ENCODE data around the gene TMEM125. TPM values are rescaled to one million over a fixed set of nuclear protein-coding genes. Genes with fewer than 3 reads are reported as not detected.

TMEM125 gene
- polyA plus RNA-seq, 1 of the 3 experiments (the other 2 are of a cell fraction), result not detected

DNA sequence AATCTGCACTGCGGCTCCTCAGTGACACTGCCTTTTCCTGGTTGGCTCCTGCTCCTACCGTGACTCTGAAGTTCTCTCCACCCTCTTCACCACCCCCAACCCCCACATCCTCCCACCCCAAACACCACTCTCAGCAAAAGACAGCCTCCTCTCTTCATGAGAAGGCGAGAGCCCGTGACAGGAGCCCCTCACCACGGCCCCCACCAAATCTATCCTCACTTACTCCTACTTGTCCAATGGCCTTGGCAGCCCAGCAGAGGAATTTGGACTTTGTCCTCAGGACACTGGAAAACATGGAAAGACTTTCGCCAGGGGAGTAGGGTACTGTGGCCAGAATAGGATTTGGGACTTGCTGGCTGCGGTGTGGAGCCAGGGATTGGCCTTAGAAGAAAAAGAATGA, 6.9 kb downstream of the TMEM125 start (continued):
- TF ChIP-seq RXRA (IDR thresholded peaks at IDR 0.05; ENCODE audit: borderline replicate concordance, low read depth), result no peak

DNA sequence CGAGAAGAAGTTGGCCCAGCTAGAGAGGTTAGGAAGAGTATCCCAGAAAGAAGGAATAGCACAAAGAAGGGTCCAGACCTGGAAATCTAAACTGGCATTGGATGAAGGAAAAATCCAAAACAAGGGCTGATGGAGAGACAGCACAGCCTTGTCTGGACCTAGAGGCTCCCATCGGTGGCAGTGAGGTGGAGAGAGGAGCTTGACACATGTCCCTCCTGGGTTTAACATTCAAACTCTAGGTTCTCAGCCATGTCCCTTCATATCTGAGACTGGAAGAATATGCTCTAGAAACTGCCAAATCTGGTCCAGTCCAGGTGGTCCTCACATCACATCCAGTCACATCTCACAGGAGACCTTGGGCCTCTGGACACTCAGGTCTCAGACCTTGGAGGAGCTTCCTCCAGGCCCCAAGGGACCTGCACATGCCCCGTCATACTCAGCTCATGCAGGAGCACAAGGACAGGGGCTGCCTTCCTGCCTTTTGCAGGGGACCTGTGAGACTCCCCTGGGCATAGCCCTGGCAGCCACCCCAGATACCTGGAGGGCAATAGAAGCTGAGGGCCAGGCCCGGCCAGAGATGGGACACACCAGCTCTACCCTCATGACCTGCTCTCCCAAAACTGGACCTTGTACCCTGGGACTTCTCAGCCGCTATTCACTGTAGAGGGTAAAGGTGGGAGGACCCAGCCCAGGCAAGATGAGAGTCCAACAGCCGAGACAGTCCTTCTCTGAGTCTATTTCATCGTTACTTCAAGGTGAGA, 7.5 kb downstream of the TMEM125 start:
- no peak for DNase-seq
- no peaks in the 10 kb centered on the region for H3K36me3 ChIP-seq (replicated peaks in 1 of 2; ENCODE audit: control insufficient read depth in 1 of 2, insufficient read depth in 2 of 2, low read length in 1 of 2)
- no peak overlapping the region for H3K9ac ChIP-seq
- peaks cover 11% of the 10 kb centered on the region; the same call in 1 of the 2 replicates for H3K27me3 ChIP-seq (ENCODE audit: insufficient read depth)
- H3K4me2 ChIP-seq, result no peak overlapping the region
- no peaks in the 10 kb centered on the region for H3F3A ChIP-seq (replicated peaks; ENCODE audit: insufficient read depth)
- no peaks in the 10 kb centered on the region for H4K20me1 ChIP-seq (ENCODE audit: insufficient read depth)
- WGBS (ENCODE audit: low lambda C conversion rate), result 54% methylated on average over 7 of the region's 7 CpGs
- ChIA-PET POLR2A (no interaction called here), CTCF (interaction anchor here (0.8 to 1.9 kb wide), 3 partner anchors 11 to 50 kb away, joined by 3 to 5 read pairs (median 4); no protein-coding TSS in a partner anchor)
- TF ChIP-seq RCOR1 (IDR thresholded peaks at IDR 0.05; ENCODE audit: low read length) (no peak), FOXJ3 (CRISPR knock-in tag; IDR thresholded peaks at IDR 0.05) (no peak), NFIC (IDR thresholded peaks at IDR 0.05; ENCODE audit: borderline replicate concordance) (no peak), EZH2phosphoT487 (IDR thresholded peaks at IDR 0.05; ENCODE audit: borderline replicate concordance, low read depth) (no peak), SMC3 (IDR thresholded peaks at IDR 0.05; ENCODE audit: low read depth, low read length) (no peak), MXI1 (IDR thresholded peaks at IDR 0.05; ENCODE audit: low read depth, low read length) (no peak), TCF12 (IDR thresholded peaks at IDR 0.05) (no peak), MEF2A (IDR thresholded peaks at IDR 0.05; ENCODE audit: borderline replicate concordance, low read depth) (no peak), NRF1 (IDR thresholded peaks at IDR 0.05; ENCODE audit: low read depth, low read length) (no peak), FOSL2 (IDR thresholded peaks at IDR 0.05; ENCODE audit: borderline replicate concordance, low read depth) (no peak), GABPA (IDR thresholded peaks at IDR 0.05; ENCODE audit: low read depth) (no peak), RFX5 (IDR thresholded peaks at IDR 0.05; ENCODE audit: low read length) (no peak), YY1 (IDR thresholded peaks at IDR 0.05; ENCODE audit: low read depth) (no peak), FOXM1 (IDR thresholded peaks at IDR 0.05; ENCODE audit: low read depth) (no peak)
- TF ChIP-seq, protein P1, sequence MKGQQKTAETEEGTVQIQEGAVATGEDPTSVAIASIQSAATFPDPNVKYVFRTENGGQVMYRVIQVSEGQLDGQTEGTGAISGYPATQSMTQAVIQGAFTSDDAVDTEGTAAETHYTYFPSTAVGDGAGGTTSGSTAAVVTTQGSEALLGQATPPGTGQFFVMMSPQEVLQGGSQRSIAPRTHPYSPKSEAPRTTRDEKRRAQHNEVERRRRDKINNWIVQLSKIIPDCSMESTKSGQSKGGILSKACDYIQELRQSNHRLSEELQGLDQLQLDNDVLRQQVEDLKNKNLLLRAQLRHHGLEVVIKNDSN (IDR thresholded peaks at IDR 0.05; ENCODE audit: borderline replicate concordance, low read depth), result no peak
- no peak overlapping the region for H2AFZ ChIP-seq (ENCODE audit: low read depth)
- no peak overlapping the region for H3K27ac ChIP-seq (ENCODE audit: low read depth in 2 of 2, low read length in 1 of 2)
- no peaks in the 10 kb centered on the region for H3K9me3 ChIP-seq
- H3K4me1 ChIP-seq (ENCODE audit: control insufficient read depth in 1 of 2, insufficient read depth in 2 of 2, low read depth in 1 of 2, low read length in 1 of 2), result no peaks in the 10 kb centered on the region; a peak in 1 of 4 replicates
- H3K4me3 ChIP-seq (ENCODE audit: low read depth in 2 of 2, low read length in 1 of 2), result no peak overlapping the region
- no peaks in the 10 kb centered on the region for H3K9me2 ChIP-seq
- no peaks in the 10 kb centered on the region for H3K79me2 ChIP-seq (ENCODE audit: insufficient read depth)

DNA sequence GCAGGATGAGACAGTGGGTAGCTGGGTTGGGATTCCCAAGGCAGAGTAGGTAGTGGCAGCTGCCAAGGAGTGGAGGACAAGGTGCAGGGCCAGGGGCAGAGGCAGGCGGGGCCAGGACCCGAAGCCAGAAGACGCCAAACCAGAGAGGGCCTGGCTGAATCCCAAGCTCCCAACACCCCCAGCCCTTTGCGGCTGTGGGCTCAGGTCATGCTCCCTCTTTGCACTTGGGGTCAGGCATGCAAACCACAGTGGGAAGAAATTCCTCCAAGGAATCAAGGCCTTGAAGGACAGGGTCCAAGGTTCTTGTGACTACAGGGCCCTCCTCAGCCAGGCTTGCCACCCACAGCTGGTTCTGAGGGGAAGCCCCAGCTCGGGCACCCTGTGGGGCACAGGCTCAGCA, 9.4 kb downstream of the TMEM125 start:
- H3K27me3 ChIP-seq (ENCODE audit: insufficient read depth), result peaks cover 11% of the 10 kb centered on the region; the same call in 1 of the 2 replicates
- 56% methylated on average over 1 of the region's 5 CpGs for WGBS (ENCODE audit: low lambda C conversion rate)

More for the DNA sequence above, 9.4 kb downstream of the TMEM125 start:
- Histone ChIP-seq H3K4me2 (no peak overlapping the region), H3K36me3 (replicated peaks in 1 of 2; ENCODE audit: control insufficient read depth in 1 of 2, insufficient read depth in 2 of 2, low read length in 1 of 2) (no peaks in the 10 kb centered on the region), H3K4me3 (ENCODE audit: low read depth in 2 of 2, low read length in 1 of 2) (no peak overlapping the region), H3K9me2 (no peaks in the 10 kb centered on the region), H3K27ac (ENCODE audit: low read depth in 2 of 2, low read length in 1 of 2) (no peak overlapping the region), H3K9me3 (no peaks in the 10 kb centered on the region), H2AFZ (ENCODE audit: low read depth) (no peak overlapping the region), H4K20me1 (ENCODE audit: insufficient read depth) (no peaks in the 10 kb centered on the region), H3K4me1 (ENCODE audit: control insufficient read depth in 1 of 2, insufficient read depth in 2 of 2, low read depth in 1 of 2, low read length in 1 of 2) (no peaks in the 10 kb centered on the region; a peak in 1 of 4 replicates), H3K9ac (no peak overlapping the region), H3K79me2 (ENCODE audit: insufficient read depth) (no peaks in the 10 kb centered on the region), H3F3A (replicated peaks; ENCODE audit: insufficient read depth) (no peaks in the 10 kb centered on the region)
- ChIA-PET POLR2A (no interaction called here), CTCF (no interaction called here)
- no peak for TF ChIP-seq TCF12 (IDR thresholded peaks at IDR 0.05)
- TF ChIP-seq TAF1 (IDR thresholded peaks at IDR 0.05; ENCODE audit: borderline replicate concordance, low read depth, low read length), result no peak
- TF ChIP-seq JUND (IDR thresholded peaks at IDR 0.05), result no peak
- no peak for TF ChIP-seq TEAD4 (IDR thresholded peaks at IDR 0.05; ENCODE audit: borderline replicate concordance, insufficient read depth)
- TF ChIP-seq EZH2phosphoT487 (IDR thresholded peaks at IDR 0.05; ENCODE audit: borderline replicate concordance, low read depth), result no peak
- DNase-seq, result no peak

Data from SK-N-SH (cell line).